Thoracic aorta (tissue), 2 donors: ENCODE measurements around the gene RALGDS. TPM values are rescaled to one million over a fixed set of nuclear protein-coding genes. Genes with fewer than 3 reads are reported as not detected.

Source experiments
- ATAC-seq: fragments of 150-250 bp; one replicate; pipeline ENCODE4 v1.8.0; 2017; ENCODE audit warnings: low read depth; ENCODE audit not compliant: insufficient number of reproducible peaks, low FRiP score
- DNase-seq: peaks from one replicate; pipeline ENCODE4 v3.0.0-alpha.2; 2020; ENCODE audit warnings: low spot score
- H3K27ac ChIP-seq, 2 donors: fragments of 200-600 bp; sonication (generic); 1 replicate in 1 of 2; 2 replicates in 1 of 2; pipeline ENCODE4 v1.5.1; 2016; ENCODE audit warnings: mild to moderate bottlenecking in 2 of 2, moderate library complexity in 2 of 2
- H3K27me3 ChIP-seq: fragments of 200-600 bp; sonication (generic); replicated peaks from 2 replicates; pipeline ENCODE4 v1.6.0; 2016; ENCODE audit warnings: mild to moderate bottlenecking; ENCODE audit not compliant: insufficient read depth
- H3K36me3 ChIP-seq: fragments of 200-600 bp; sonication (generic); one replicate; pipeline ENCODE4 v1.5.1; 2016
- H3K4me1 ChIP-seq, 2 donors: fragments of 200-600 bp; sonication (generic); 1 replicate in 1 of 2; 2 replicates in 1 of 2; pipeline versions ENCODE4 v1.5.1 to v1.6.0; 2016; ENCODE audit warnings: low read depth in 2 of 2, mild to moderate bottlenecking in 1 of 2; ENCODE audit not compliant: control insufficient read depth in 1 of 2
- H3K4me3 ChIP-seq: fragments of 200-600 bp; sonication (generic); 2 replicates; pipeline ENCODE4 v1.5.1; 2016; ENCODE audit warnings: mild to moderate bottlenecking
- H3K9me3 ChIP-seq: fragments of 200-600 bp; sonication (generic); 2 replicates; pipeline ENCODE4 v1.5.1; 2016
- CTCF ChIP-seq: fragments of 200-600 bp; sonication (generic); IDR thresholded peaks from one replicate; pipeline ENCODE4 v1.5.1; 2019; ENCODE audit warnings: antibody characterized with exemption
- total RNA-seq, 2 donors: library from RNA; depleted of rRNA; stranded (reverse); fragments of >200 nt; gene quantifications; one replicate each; pipeline versions ENCODE4 v1.1.0 to v1.2.3, GENCODE V29; 2016

The RALGDS gene
- total RNA-seq, 2 donors from 2014 or later: 30.3 to 98.8 TPM

- H3K9me3 ChIP-seq: no peaks in the 10 kb centered on the region
- H3K4me1 ChIP-seq: peaks cover 0 to 21% of the 10 kb centered on the region in 2 donors
- H3K36me3 ChIP-seq: no peaks in the 10 kb centered on the region
- peak overlapping the region; percentile 80 for H3K4me3 ChIP-seq
- DNase-seq (no peak), ATAC-seq (no peak)
- no peak for TF ChIP-seq CTCF
- H3K27me3 ChIP-seq: no peaks in the 10 kb centered on the region
- peak overlapping the region; percentile 15 to 19 for H3K27ac ChIP-seq
These were observed 41.9 kb upstream of the RALGDS start for GRCh38 chr9:133162861-133163503.

- H3K27me3 ChIP-seq: no peaks in the 10 kb centered on the region
- H3K4me3 ChIP-seq: no peak overlapping the region
- no peaks in the 10 kb centered on the region for H3K36me3 ChIP-seq
- no peak overlapping the region for H3K27ac ChIP-seq
- TF ChIP-seq CTCF: no peak
- DNase-seq (no peak), ATAC-seq (no peak)
- H3K4me1 ChIP-seq: peaks cover 0 to 21% of the 10 kb centered on the region in 2 donors
- no peaks in the 10 kb centered on the region for H3K9me3 ChIP-seq
These were observed 40.5 kb upstream of the RALGDS start for GRCh38 chr9:133161547-133161950.

GRCh38 chr9:133160742-133161546 is 39.9 kb upstream of the RALGDS start:
- H3K27ac ChIP-seq: no peak overlapping the region
- no peaks in the 10 kb centered on the region for H3K9me3 ChIP-seq
- TF ChIP-seq CTCF: peak; percentile 73
- DNase-seq (no peak), ATAC-seq (peak; percentile 82)
- H3K27me3 ChIP-seq: no peaks in the 10 kb centered on the region
- H3K4me3 ChIP-seq: no peak overlapping the region
- peaks cover 0 to 21% of the 10 kb centered on the region in 2 donors for H3K4me1 ChIP-seq
- H3K36me3 ChIP-seq: no peaks in the 10 kb centered on the region

- Histone ChIP-seq H3K27me3 (no peaks in the 10 kb centered on the region), H3K27ac (no peak overlapping the region), H3K4me3 (no peak overlapping the region), H3K4me1 (peaks cover 0 to 12% of the 10 kb centered on the region in 2 donors), H3K9me3 (no peaks in the 10 kb centered on the region), H3K36me3 (no peaks in the 10 kb centered on the region)
- ATAC-seq (no peak), DNase-seq (no peak)
- TF ChIP-seq CTCF: no peak
These were observed 37.7 kb upstream of the RALGDS start for GRCh38 chr9:133158695-133159094.

- no peak for TF ChIP-seq CTCF
- no peak overlapping the region for H3K4me3 ChIP-seq
- no peaks in the 10 kb centered on the region for H3K4me1 ChIP-seq
- H3K27ac ChIP-seq: no peak overlapping the region
- ATAC-seq: no peak
- DNase-seq: no peak
- H3K9me3 ChIP-seq: no peaks in the 10 kb centered on the region
- no peaks in the 10 kb centered on the region for H3K27me3 ChIP-seq
- H3K36me3 ChIP-seq: no peaks in the 10 kb centered on the region
These were observed 34.1 kb upstream of the RALGDS start for GRCh38 chr9:133155156-133155555.
